Hepatic stellate cell (primary cell): ENCODE measurements around the gene DBR1.

Experiments used
- DNase-seq: peaks from one replicate; pipeline ENCODE4 v3.0.0; 2011; ENCODE audit warnings: low spot score

Gene DBR1

GRCh38 chr3:138119423-138119766 lies 55.3 kb downstream of the DBR1 start:
- no peak for DNase-seq

GRCh38 chr3:138118612-138119422 lies 55.9 kb downstream of the DBR1 start:
- DNase-seq, result peak; percentile 64

GRCh38 chr3:138114988-138115971 lies 59.4 kb downstream of the DBR1 start, which contains the start of gene DZIP1L:
Gene DZIP1L (minus strand): TSS chr3:138115608. CDS start chr3:138103971, 11,637 bp downstream.
- peak; percentile 74 for DNase-seq

GRCh38 chr3:138114431-138114918 lies 60.2 kb downstream of the DBR1 start:
- peak; percentile 26 for DNase-seq

GRCh38 chr3:138113326-138113725 lies 61.4 kb downstream of the DBR1 start:
- DNase-seq, result no peak

GRCh38 chr3:138112362-138112761 lies 62.4 kb downstream of the DBR1 start:
- DNase-seq, result no peak
